Kidney capillary endothelial cell (primary cell): ENCODE data around the gene CYP2A6.
"Not testable (repeated sequence)": the region's sequence is repeated elsewhere in the genome, so short reads cannot be mapped to it uniquely, and the experiment has no call there.

Source experiments
- DNase-seq: peaks from one replicate; pipeline ENCODE4 v3.0.0-alpha.2; 2018; ENCODE audit warnings: low spot score

Gene CYP2A6

DNA sequence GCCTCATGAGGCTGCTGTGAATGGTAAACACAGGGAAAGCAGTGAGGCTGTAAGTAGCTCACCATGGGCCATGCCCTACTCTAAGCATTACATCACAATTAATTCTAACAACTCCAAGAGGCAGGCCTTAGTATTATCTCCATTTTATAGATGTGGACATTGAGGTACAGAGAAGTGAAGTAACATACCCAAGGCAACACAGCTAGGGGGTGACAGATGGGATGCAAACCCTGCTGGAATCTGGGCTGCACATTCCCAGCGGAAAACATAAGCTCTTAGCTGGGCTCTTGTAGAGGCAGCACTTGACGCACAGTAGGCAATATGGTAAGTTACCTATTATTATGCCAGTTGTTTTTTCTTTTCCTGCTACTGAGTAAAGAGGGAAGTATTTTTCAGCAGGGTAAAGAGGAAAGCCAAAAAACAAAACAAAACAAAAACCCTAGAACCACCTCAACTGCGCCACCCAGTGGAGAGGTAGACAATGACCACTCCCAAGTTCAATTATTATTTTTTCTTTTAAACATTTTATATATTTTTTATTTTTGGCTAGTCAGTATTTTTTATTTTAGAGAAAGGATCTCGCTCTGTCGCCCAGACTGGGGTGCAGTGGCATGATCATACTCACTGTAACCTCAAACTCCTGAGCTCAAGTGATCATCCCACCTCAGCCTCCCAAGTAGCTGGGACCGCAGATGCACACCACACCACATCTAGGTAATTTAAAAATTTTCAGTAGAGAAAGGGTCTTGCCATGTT, 30.6 kb downstream of the CYP2A6 start:
- DNase-seq, result not testable (repeated sequence)

DNA sequence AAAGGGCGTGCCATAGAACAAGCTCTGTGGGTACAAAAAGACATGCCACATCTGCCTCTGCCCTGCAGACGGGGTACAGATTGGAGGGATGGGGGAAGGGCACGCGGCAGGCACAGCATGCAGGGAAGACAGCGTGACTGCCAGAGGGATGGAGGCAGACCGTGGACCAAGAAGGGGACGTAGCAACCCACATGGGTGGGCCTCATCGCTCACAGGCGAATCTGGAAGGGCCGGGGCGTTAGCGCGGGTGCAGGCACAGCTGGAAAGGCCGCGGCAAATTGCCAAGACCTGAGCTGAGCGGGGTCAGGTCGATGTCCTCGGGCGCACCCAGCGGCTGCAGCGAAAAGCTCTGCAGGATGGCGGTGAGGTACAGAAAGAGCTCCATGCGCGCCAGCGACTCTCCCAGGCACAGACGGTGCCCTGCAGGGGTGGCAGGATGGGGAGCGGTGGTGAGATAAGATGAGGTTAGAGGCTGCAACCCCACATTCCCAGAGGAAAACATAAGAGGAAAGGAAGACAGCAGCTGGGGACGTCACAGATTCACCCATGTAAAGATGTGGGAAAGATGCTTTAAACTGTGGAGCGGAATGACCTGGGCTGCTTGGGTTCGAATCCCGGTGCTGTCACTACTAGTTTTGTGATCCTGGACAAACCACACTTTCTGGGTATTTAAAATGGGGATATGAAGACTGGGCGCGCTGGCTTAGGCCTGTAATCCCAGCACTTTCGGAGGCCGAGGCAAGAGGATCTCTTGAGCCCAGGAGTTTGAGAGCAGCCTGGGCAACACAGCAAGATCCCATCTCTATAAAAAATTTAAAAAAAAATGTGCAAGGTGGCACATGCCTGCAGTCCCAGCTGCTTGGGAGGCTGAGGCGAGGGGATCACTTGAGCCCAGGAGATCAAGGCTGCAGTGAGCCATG, 31.5 kb downstream of the CYP2A6 start:
- not testable (repeated sequence) for DNase-seq

DNA sequence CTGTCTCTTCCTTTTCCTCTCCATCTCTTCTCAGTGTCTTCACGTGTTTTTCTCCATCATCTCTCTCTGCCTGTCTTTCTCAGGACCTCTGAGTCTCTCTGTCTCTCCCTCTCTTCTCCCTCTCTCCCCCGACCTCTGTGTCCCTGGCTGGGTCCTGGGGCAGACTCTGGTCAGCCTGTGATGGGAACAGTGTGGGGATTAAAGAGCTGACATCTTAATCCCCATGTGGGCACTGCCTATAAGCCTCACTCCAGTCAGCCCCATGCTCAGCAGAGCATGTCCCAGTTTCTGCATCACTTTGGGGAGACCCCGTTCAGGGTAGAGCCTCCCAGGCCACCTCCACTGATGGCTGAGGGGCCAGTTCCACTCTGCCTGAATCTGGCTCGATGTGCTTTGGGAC, 35.0 kb downstream of the CYP2A6 start:
- DNase-seq, result no peak

DNA sequence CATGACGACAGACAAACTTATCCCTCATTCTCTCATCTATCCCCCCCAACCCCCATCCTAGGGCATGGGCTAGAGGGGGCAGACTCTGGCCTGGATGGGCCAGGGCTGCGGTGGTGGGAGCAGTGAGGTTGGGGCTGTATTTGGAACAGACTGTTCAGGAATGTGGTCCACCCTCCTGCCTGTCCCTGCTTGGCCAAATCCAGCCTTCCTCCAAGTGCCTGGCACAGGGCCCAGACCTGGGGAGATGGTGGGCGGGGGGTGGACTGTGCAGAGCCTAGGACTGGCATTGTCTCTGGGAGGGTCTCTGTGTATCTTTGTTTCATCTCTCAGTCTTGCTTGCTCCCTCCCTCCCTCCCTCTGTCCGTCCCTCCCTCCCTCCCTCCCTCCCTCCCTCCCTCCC, 37.1 kb downstream of the CYP2A6 start:
- no peak for DNase-seq

DNA sequence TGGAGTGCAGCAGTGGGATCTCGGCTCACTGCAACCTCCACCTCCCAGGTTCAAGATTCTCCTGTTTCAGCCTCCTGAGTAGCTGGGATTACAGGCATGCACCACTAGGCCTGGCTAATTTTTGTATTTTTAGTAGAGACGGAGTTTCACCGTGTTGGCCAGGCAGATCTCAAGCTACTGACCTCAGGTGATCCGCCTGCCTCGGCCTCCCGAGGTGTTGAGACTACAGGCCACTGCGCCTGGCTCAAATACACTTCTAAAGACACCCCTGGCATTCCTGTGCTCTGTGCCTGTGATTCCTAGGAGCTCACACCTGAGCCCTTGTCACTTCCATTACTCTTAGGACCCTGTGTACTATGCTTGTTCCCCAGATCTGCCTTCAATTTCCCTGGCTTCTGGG, 37.7 kb downstream of the CYP2A6 start:
- not testable (repeated sequence) for DNase-seq

DNA sequence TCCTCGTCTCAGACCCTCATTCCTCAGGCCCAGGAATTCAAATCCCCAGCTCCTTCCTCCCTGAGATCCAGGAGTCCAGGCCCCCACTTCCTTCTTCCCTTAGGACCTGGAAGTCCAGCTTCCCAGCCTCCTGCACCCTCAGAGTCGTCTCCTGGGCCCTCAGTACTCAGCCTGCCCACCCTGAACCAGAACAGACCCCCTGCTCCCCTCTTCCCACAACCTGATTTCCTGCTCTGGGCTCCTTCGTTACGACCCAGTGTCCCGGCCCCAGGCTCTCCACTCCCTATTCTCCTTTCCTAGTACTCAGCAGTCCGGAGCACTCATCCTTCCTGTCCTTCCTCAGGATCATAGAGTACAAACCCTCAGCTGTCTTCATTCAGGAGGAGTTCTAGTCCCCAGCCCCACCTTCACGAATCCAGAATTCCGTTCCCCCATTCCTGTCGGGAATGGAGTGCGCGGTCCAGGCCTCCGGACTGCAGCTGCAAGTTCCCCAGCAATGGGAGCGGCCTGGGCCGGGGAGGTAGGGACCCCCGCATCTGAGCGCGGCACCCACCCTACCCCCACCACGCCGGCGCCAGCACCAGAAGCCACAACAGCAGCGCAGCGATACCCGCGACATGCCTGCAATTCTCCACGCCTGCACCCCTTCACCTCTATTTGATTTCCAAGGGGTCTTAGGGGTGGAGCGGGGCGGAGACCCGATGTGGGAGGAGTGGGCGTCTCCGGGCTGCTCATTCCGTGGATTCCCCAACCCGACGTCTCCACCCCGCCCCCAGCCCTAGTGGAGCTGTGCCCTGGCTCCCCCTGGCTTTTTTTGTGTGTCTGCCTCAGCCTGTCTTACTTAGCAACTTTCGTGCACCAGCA, 38.5 kb downstream of the CYP2A6 start:
- DNase-seq, result no peak

DNA sequence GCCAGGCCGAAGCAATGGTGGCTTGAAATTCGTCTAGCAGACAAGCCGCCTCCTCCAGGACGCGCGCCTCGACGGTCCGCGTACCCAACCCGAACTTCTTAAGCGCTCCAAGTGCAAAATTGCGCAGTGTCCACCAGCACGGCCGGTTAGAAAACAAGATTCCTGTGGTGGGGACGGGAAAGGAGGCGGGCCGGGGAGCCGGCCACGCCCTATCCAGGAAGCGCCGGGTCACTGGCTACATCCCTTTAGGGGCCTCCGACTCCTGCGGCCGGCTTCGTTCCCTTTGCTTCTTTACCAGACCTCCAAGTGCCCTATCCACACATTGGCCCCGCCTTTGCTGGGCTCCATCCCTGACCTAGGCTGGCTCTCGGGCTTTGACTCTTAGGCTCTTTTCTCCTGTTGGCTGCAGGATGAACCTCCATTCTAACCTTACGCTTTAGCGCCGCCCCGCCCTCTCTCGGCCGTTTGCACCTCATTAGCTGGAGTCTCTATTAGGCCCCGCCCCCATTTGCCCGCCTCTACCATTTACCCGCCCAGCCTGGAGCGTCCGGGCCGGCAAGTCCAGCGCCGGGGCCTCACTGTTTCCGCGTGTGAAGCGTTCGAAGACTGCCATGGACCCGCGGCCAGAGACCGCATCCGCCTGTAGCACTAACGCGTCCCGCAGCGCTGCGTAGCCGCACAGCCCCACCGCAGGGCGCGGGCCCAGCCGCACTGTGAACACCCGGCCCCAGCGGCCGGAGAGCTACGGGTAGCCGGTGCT, 39.4 kb downstream of the CYP2A6 start:
- DNase-seq, result peak; percentile 75

DNA sequence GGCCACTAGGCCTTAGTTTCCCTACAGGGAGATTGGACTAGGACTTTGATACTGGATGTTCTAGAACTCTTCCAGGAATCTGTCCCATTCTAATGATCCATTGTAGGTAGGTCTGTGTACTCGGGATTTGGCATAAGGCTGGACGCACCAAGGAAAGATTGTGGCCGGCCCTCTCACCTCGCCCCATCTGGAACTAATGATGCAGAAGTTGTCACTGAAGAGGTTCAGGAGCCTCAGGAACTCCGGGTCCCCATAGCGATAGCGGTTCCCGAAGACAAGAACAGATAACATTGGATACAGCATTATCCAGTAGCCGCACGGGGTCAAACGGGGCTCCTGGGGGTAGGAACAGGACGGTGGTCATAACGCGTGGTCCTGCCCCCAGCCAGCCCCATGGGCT, 40.1 kb downstream of the CYP2A6 start:
- no peak for DNase-seq

DNA sequence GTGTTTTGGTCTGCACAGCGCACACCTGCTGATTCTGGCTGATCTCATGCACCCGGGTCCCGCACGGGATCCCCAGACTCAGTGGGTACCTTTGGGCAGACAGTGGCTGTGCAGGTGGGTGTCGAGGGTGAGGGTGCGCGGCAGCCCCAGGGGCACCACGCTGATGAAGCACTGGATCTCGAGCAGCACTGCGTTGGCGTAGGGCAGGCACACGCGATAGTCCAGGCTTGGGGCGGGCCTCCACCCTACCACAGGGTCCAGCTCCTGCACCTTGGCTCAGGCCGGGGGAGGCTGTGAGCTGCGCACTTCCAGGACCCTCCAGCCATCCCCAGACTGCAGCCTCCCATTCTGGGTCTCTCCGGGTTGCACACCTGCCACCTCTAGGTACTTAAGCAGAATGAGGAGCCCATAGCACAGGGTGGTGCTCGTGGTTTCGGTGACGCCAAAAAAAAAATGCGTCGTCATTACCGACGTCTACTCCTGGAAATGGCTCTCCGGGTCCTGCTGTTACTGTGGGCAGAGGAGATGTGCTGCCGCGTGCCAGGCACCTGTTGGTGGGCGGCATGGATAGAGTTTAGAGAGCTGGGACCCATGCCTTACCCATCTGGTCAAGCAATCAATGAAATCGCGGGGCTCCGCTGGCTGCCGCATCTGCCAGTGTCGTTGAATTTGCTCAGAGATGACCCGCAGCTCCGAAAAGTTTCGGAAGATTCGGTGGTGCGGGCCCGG, 40.7 kb downstream of the CYP2A6 start:
- no peak for DNase-seq

DNA sequence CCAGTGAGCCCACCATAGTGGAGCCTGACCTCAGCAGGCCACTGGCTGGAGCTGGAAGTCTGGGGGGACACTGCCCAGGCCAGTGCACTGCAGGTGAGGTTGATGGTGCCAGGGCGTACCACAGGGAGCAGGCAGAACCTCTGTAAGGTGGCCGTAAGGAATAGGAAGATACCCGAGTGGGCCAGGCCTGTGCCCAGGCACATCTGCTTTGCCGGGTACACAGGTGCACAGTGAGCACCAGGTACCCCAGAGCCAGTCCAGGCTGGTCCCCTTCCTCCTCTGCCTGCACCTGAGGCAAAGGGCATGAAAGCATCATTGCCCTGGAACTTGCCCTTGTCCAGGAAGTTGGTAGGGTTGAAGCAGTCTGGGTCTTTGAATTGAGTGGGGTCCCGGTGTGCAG, 41.8 kb downstream of the CYP2A6 start:
- no peak for DNase-seq

DNA sequence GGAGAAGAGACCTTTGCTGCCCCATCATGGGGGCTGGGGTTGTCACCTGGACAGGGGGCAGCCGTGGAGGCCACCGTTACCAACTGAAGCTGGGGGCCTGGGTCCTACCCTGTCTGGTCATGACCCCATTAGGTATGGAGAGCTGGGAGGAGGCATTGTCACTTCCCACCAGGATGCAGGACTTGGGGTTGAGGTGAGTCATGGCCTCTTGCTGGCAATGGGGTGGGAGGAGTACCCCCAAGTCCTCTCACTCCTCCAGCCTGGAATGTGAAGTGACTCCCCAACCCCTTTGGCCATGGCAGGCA, 42.3 kb downstream of the CYP2A6 start:
- DNase-seq, result no peak

DNA sequence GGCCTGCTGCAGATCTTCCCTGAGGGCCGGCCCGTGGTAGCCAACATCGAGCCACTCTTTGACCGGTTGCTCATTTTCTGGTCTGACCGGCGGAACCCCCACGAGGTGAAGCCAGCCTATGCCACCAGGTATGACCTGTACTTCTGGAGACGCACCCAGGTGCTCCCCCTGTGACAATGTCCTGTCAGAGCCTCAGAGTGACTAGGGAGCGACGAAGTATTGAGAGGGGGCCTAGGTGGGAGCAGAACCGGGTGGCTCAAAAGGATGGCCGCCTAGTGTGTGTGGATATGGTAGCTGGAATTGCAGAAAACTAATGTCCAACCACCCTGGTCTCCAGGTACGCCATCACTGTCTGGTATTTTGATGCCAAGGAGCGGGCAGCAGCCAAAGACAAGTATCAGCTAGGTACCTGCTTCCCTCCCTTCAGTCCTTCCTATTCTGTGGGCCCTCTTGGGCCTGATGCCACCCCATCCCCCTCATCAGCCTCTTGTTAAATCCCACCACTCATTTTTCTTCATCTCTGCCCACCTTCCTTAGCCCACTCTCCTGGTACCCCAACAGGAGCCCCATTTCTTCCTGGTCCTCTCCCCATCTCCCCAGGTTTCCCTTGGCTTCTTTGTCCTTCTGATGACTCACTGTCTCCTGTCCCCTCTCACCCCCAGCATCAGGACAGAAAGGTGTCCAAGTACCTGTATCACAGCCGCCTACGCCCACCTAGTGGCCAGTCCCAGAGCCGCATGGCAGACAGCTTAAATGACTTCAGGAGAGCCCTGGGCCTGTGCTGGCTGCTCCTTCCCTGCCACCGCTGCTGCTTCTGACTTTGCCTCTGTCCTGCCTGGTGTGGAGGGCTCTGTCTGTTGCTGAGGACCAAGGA, 42.9 kb downstream of the CYP2A6 start:
- no peak for DNase-seq

DNA sequence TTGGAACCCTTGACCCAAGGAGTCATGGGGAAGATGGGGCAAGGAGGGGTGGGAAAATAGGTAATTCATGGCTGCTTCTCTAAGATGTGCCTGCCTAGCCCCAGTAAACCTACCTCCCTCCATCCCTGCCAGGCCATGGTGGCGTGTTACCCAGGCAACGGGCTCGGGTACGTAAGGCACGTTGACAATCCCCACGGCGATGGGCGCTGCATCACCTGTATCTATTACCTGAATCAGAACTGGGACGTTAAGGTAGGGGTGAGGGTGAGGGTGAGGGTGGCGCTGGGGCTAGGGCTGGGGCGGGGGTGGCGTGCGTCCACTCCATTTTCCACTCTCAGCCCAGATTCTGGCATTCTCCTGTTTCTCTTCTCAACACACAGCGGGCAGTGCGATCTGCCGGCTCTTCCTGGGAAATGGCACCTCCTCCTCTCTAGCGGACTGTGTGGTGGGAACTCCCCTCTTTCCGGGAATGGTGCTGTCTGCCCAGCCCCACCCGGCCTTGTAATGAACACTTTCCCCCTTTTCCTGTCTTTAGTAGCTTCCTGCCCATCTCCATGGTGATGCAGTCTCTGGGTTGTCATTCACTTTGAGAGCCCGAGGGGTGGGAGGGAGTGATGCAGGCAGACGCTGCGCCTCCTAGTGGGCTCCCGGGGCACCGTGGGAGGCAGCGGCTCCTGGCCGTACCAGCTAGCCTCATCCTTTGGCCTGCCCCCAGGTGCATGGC, 43.7 kb downstream of the CYP2A6 start:
- peak; percentile 97 for DNase-seq

DNA sequence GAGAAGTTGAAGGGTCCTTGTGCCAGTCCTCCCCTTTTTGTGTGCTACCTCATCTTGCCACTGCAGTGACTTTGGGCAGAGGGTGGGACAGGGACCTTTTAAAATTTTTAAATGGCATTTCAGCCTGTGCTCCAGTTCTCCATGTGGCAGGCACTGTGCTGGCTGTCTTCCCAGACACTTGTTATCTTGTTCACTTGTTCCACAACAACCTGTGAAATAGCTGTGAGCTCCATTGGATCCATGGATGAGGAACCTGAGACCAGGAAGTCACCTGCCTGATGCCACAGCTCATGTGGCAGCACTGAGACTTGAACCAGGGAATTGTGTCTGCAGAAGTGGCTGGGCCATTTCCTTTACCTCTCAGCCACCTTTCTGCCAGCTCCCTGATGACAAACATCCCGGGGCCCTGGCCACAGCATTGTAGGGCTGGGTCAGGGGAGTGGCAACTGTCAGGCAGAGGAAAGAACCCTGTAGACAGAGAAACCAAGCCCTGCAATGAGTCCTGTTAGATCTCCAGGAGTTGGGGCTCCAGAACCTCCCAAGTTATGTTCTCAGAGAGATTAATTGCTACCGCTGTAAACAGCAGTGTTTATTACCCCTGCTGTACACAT, 44.9 kb downstream of the CYP2A6 start:
- no peak for DNase-seq

DNA sequence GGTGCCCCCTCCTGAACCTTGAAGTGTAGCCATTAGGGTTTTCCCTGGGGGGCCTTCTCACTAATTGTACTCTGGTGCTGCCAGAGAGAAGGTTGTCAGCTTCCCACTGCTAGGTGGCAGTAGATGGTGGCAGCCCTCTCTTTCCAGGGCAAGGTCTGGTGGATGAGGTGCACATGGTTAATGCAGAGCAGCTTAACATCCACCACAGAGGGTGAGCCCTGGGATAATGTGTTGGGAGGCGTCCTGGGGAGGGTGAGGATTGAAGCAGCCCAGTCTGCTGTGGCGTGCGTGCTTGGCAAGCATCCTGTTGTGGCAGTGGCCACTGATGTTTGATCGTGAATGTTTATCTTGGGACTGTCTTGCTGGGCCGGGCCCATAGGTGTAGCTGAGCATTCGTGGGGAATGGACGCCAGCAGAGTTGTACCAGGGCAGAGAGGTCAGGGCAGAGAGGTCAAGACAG, 45.4 kb downstream of the CYP2A6 start:
- DNase-seq, result no peak

DNA sequence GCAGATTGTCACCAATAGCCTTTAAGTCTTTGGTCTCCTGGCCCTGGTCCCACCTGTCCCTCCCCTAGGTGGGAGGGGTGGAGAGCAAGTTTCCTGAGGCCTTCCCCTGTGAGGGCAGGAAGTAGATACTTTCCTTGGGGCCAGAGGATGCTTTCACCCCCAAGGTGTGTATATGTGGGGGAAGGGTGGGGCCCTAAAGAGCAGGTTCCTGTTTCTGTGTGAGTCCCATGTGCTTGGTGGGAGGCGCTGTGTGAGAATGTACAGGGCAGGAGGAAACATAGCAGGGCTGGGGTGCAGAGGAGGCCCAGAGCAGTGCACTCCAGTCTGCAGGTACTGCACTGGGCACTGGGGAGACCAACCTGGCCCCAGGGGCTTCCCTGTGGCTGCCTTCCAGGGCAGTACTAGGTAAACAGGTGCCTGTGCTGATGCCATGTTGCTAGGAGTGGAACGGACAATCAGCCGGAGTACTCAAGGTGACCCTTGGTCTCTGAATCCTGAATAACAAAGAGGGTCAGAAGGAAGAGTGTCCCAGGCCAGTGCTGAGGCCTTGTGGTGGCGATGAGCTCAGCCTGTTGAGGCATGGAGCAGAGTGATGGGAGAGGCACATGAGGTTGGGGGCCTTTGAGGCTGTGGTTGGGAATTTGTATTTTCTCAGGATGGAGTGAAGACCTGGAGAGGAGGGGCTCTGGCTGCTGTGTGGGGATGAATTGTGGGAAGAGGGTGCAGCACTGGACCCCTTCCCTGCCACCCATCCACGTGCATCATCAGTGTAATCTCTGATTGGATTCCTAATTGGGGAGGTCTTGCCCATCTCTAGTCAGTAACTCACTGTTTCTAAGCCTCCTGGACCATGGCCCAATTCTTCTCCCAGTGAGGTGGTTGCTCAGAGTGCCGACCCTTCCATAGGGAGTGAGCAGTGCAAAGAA, 46.1 kb downstream of the CYP2A6 start:
- no peak for DNase-seq

DNA sequence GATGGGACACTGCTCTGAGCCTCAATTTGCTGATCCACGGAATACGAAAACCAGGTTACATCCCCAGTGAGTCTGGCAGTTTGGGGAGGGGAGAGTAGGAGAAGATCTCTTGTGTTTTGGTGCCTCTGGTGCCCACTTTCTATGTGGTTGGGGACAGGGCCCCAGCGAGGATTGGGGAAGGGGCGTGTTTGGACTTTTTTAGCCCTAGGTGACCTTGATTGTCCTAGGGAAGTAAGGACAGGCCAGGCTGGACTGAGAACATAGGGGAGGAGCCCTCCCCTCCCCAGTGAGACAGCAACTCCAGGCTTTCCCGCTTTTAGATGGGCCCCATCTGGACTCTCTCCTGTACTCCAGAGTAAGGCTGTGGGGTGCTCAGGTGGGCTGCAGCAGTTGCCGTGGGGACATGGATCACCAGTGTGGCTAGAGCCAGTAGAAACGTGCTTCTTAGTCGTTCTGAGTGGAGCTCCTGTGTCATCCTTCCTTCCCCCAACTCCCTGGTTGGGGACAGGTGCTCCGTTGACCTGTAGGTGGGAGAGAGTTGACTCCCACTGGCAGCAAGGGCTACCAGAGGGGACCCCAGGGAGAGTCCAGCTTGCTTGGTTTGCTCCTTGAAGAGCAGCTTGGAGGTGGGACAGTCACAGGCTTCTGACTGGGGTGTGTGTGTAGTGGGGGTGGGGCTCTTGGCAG, 46.9 kb downstream of the CYP2A6 start:
- no peak for DNase-seq
